ENCODE results near the gene CRNKL1.

Gene CRNKL1

DNA sequence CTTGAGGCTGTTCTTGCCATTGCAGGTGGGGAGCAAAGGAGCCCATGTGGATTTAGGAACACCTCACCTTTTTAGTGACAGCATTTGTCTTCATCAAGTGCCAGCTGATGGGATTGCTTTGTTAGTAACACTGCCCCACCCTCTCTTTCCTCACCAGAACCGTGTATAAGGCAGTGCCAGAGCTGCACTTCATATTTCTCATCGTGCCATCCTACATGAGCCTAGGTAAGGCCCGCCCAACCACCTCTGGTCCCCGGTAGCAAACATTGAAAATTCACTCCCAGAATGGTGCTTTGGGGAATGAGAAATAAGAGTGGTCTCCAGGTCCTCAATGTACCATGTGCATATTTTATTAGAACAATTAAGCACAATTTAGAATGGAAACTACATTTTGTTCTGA lies 22.8 kb upstream of the CRNKL1 start:
- H2AFZ ChIP-seq (ENCODE audit: low read length) = no peak overlapping the region
- H4K20me1 ChIP-seq (ENCODE audit: insufficient read depth, low read length) = no peaks in the 10 kb centered on the region
- no peaks in the 10 kb centered on the region for H3K9me2 ChIP-seq (ENCODE audit: low read depth, low read length)
- no peaks in the 10 kb centered on the region for H3K9me3 ChIP-seq (ENCODE audit: low read length)
- H3K4me1 ChIP-seq (ENCODE audit: insufficient read depth, low read length, severe bottlenecking) = no peaks in the 10 kb centered on the region
- TF ChIP-seq EZH2 (IDR thresholded peaks at IDR 0.05; ENCODE audit: borderline replicate concordance, low read length) (no peak), CTCF (IDR thresholded peaks at IDR 0.05; ENCODE audit: low read length) (no peak)
- no peaks in the 10 kb centered on the region for H3K36me3 ChIP-seq (ENCODE audit: insufficient read depth, low read length)
- no peaks in the 10 kb centered on the region for H3F3A ChIP-seq (ENCODE audit: insufficient read depth, low read length)
- H3K9ac ChIP-seq (ENCODE audit: low read length) = no peak overlapping the region
- H3K79me2 ChIP-seq (ENCODE audit: insufficient read depth, low read length) = no peaks in the 10 kb centered on the region
- no peak overlapping the region for H3K27ac ChIP-seq (ENCODE audit: low read depth, low read length, poor library complexity, severe bottlenecking)
- no peaks in the 10 kb centered on the region for H3K27me3 ChIP-seq (ENCODE audit: insufficient read depth, low read length)
- H3K4me2 ChIP-seq (ENCODE audit: low read length) = no peak overlapping the region
- no peak overlapping the region for H3K4me3 ChIP-seq (ENCODE audit: low read depth, low read length, poor library complexity, severe bottlenecking)

GRCh38 chr20:20073801-20074371 lies 21.6 kb upstream of the CRNKL1 start:
- H3K27me3 ChIP-seq (ENCODE audit: insufficient read depth, low read length) = no peaks in the 10 kb centered on the region
- H3K79me2 ChIP-seq (ENCODE audit: insufficient read depth, low read length) = no peaks in the 10 kb centered on the region
- H3K4me2 ChIP-seq (ENCODE audit: low read length) = no peak overlapping the region
- no peak for TF ChIP-seq EZH2 (IDR thresholded peaks at IDR 0.05; ENCODE audit: borderline replicate concordance, low read length)
- TF ChIP-seq CTCF (IDR thresholded peaks at IDR 0.05; ENCODE audit: low read length) = no peak
- no peak overlapping the region for H3K9ac ChIP-seq (ENCODE audit: low read length)
- no peaks in the 10 kb centered on the region for H4K20me1 ChIP-seq (ENCODE audit: insufficient read depth, low read length)
- no peak overlapping the region for H2AFZ ChIP-seq (ENCODE audit: low read length)
- H3K27ac ChIP-seq (ENCODE audit: low read depth, low read length, poor library complexity, severe bottlenecking) = no peak overlapping the region
- H3K4me3 ChIP-seq (ENCODE audit: low read depth, low read length, poor library complexity, severe bottlenecking) = no peak overlapping the region
- H3K36me3 ChIP-seq (ENCODE audit: insufficient read depth, low read length) = no peaks in the 10 kb centered on the region
- no peaks in the 10 kb centered on the region for H3K9me3 ChIP-seq (ENCODE audit: low read length)
- no peaks in the 10 kb centered on the region for H3F3A ChIP-seq (ENCODE audit: insufficient read depth, low read length)
- no peaks in the 10 kb centered on the region for H3K9me2 ChIP-seq (ENCODE audit: low read depth, low read length)
- no peaks in the 10 kb centered on the region for H3K4me1 ChIP-seq (ENCODE audit: insufficient read depth, low read length, severe bottlenecking)

- no peak overlapping the region for H2AFZ ChIP-seq (ENCODE audit: low read length)
- no peak overlapping the region for H3K9ac ChIP-seq (ENCODE audit: low read length)
- no peak for TF ChIP-seq EZH2 (IDR thresholded peaks at IDR 0.05; ENCODE audit: borderline replicate concordance, low read length)
- no peak for TF ChIP-seq CTCF (IDR thresholded peaks at IDR 0.05; ENCODE audit: low read length)
- no peaks in the 10 kb centered on the region for H3K79me2 ChIP-seq (ENCODE audit: insufficient read depth, low read length)
- no peaks in the 10 kb centered on the region for H3F3A ChIP-seq (ENCODE audit: insufficient read depth, low read length)
- no peaks in the 10 kb centered on the region for H3K9me3 ChIP-seq (ENCODE audit: low read length)
- no peak overlapping the region for H3K27ac ChIP-seq (ENCODE audit: low read depth, low read length, poor library complexity, severe bottlenecking)
- H3K4me2 ChIP-seq (ENCODE audit: low read length) = no peak overlapping the region
- H4K20me1 ChIP-seq (ENCODE audit: insufficient read depth, low read length) = no peaks in the 10 kb centered on the region
- H3K9me2 ChIP-seq (ENCODE audit: low read depth, low read length) = no peaks in the 10 kb centered on the region
- no peak overlapping the region for H3K4me3 ChIP-seq (ENCODE audit: low read depth, low read length, poor library complexity, severe bottlenecking)
- no peaks in the 10 kb centered on the region for H3K36me3 ChIP-seq (ENCODE audit: insufficient read depth, low read length)
- no peaks in the 10 kb centered on the region for H3K4me1 ChIP-seq (ENCODE audit: insufficient read depth, low read length, severe bottlenecking)
- H3K27me3 ChIP-seq (ENCODE audit: insufficient read depth, low read length) = no peaks in the 10 kb centered on the region
Observed at GRCh38 chr20:20070871-20071726, 18.8 kb upstream of the CRNKL1 start.

All from OCI-LY1 (cell line).